ENCODE data around the gene PTPRD. TPM values are rescaled to one million over a fixed set of nuclear protein-coding genes. Genes with fewer than 3 reads are reported as not detected.

The PTPRD gene
- total and polyA plus RNA-seq, 9 donors, result 16.2 to 231 (median 85.8) TPM

GRCh38 chr9:8494571-8494970 is 2118.2 kb downstream of the PTPRD start:
- Histone ChIP-seq H3K36me3 (no peaks in the 10 kb centered on the region), H3K27ac (no peak overlapping the region), H3K4me1 (ENCODE audit: insufficient read depth) (no peaks in the 10 kb centered on the region), H3K27me3 (no peaks in the 10 kb centered on the region), H3K4me3 (no peak overlapping the region), H3K9me3 (no peaks in the 10 kb centered on the region)
- TF ChIP-seq EP300 (IDR thresholded peaks at IDR 0.05), result no peak
- no peak for TF ChIP-seq POLR2A (IDR thresholded peaks at IDR 0.05)
- TF ChIP-seq CTCF (IDR thresholded peaks at IDR 0.05), result no peak
- intact Hi-C loops (cut with DNase I), result no loop called here
- DNase-seq, result no peak
- WGBS, 3 donors, result 59 to 89% (median 86%) methylated on average over 4 of the region's 4 CpGs

GRCh38 chr9:8492679-8493078 is 2120.1 kb downstream of the PTPRD start:
- intact Hi-C loops (cut with DNase I), result no loop called here
- WGBS, 3 donors, result 91 to 99% (median 96%) methylated on average over 4 of the region's 4 CpGs
- DNase-seq, result no peak

GRCh38 chr9:8492024-8492423 is 2120.8 kb downstream of the PTPRD start:
- H3K4me1 ChIP-seq (ENCODE audit: insufficient read depth), result no peaks in the 10 kb centered on the region
- intact Hi-C loops (cut with DNase I), result no loop called here
- 96 to 100% (median 98%) methylated on average over 2 of the region's 2 CpGs for WGBS, 3 donors
- H3K9me3 ChIP-seq, result no peaks in the 10 kb centered on the region
- H3K36me3 ChIP-seq, result no peaks in the 10 kb centered on the region
- TF ChIP-seq EP300 (IDR thresholded peaks at IDR 0.05) (no peak), CTCF (IDR thresholded peaks at IDR 0.05) (no peak), POLR2A (IDR thresholded peaks at IDR 0.05) (no peak)
- H3K4me3 ChIP-seq, result no peak overlapping the region
- no peaks in the 10 kb centered on the region for H3K27me3 ChIP-seq
- H3K27ac ChIP-seq, result no peak overlapping the region
- no peak for DNase-seq

More at GRCh38 chr9:8492679-8493078, 2120.1 kb downstream of the PTPRD start:
- Histone ChIP-seq H3K36me3 (no peaks in the 10 kb centered on the region), H3K9me3 (no peaks in the 10 kb centered on the region), H3K27ac (no peak overlapping the region), H3K4me3 (no peak overlapping the region), H3K4me1 (ENCODE audit: insufficient read depth) (no peaks in the 10 kb centered on the region), H3K27me3 (no peaks in the 10 kb centered on the region)
- TF ChIP-seq POLR2A (IDR thresholded peaks at IDR 0.05) (no peak), EP300 (IDR thresholded peaks at IDR 0.05) (no peak), CTCF (IDR thresholded peaks at IDR 0.05) (no peak)

- Histone ChIP-seq H3K9me3 (no peaks in the 10 kb centered on the region), H3K4me3 (no peak overlapping the region), H3K4me1 (ENCODE audit: insufficient read depth) (no peaks in the 10 kb centered on the region), H3K27me3 (no peaks in the 10 kb centered on the region), H3K27ac (no peak overlapping the region), H3K36me3 (no peaks in the 10 kb centered on the region)
- no peak for TF ChIP-seq POLR2A (IDR thresholded peaks at IDR 0.05)
- WGBS, 3 donors, result 95 to 97% (median 97%) methylated on average over 5 of the region's 5 CpGs
- no peak for DNase-seq
- intact Hi-C loops (cut with DNase I), result no loop called here
These were observed 2121.2 kb downstream of the PTPRD start for GRCh38 chr9:8491563-8491962.

GRCh38 chr9:8489835-8490234 is 2123.0 kb downstream of the PTPRD start:
- DNase-seq, result no peak
- no peaks in the 10 kb centered on the region for H3K36me3 ChIP-seq
- TF ChIP-seq CTCF (IDR thresholded peaks at IDR 0.05), result no peak
- TF ChIP-seq EP300 (IDR thresholded peaks at IDR 0.05), result no peak
- no peak for TF ChIP-seq POLR2A (IDR thresholded peaks at IDR 0.05)
- WGBS, 3 donors, result 95 to 97% (median 97%) methylated on average over 1 of the region's 1 CpG
- no peak overlapping the region for H3K27ac ChIP-seq
- intact Hi-C loops (cut with DNase I), result loop anchor here in 1 of 4 donors (10.0 kb wide), 1 partner anchor 405 kb away; no protein-coding TSS in a partner anchor
- no peaks in the 10 kb centered on the region for H3K4me1 ChIP-seq (ENCODE audit: insufficient read depth)
- no peak overlapping the region for H3K4me3 ChIP-seq
- H3K27me3 ChIP-seq, result no peaks in the 10 kb centered on the region
- no peaks in the 10 kb centered on the region for H3K9me3 ChIP-seq

All from ovary (tissue), 9 donors.